GM04503 (cell line): ENCODE data around the gene ABCC3.

Experiments used
- DNase-seq: peaks from one replicate; pipeline ENCODE4 v3.0.0-alpha.2; 2012; ENCODE audit warnings: low read depth

The ABCC3 gene

DNA sequence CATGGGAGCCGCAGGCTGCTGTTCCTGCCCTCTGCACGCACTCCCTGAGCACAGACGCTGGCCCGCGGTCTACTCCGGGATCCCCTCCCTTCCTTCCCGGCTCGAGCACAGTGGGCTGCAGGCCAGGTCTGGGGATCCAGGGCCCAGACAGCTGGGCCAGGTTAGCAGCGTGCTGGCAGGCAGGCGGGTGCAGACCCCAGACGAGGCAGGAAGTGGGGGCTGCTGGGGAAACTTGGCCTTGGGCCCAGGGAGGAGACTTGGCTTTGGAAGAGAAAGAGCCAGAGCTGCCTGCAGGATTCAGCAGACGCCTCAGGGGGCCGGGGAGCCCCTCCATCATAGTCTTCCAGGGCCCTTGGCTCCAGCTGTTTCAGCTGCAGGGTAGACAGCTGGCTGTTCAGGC, 30.2 kb upstream of the ABCC3 start:
- no peak for DNase-seq

DNA sequence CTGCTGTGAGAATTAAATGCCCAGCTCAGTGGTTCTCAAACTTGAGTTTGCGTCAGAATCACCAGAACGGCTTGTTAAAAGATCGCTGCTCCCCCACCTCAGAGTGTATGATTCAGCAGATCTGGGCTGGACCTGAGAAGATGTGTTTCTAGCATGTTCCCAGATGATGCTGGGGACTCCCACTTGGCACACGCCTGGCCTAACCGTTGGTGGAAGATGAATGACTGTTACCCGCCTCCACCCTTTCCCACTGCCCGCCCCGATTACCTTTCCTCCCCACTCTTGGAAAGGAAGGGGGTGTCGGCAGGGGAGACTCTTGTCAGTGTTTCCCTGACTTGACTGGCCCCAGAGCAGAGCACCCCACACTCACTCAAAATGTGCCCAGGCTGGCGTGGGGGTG, 29.3 kb upstream of the ABCC3 start:
- DNase-seq: no peak

GRCh38 chr17:50607522-50608175, 27.0 kb upstream of the ABCC3 start:
- DNase-seq: no peak

DNA sequence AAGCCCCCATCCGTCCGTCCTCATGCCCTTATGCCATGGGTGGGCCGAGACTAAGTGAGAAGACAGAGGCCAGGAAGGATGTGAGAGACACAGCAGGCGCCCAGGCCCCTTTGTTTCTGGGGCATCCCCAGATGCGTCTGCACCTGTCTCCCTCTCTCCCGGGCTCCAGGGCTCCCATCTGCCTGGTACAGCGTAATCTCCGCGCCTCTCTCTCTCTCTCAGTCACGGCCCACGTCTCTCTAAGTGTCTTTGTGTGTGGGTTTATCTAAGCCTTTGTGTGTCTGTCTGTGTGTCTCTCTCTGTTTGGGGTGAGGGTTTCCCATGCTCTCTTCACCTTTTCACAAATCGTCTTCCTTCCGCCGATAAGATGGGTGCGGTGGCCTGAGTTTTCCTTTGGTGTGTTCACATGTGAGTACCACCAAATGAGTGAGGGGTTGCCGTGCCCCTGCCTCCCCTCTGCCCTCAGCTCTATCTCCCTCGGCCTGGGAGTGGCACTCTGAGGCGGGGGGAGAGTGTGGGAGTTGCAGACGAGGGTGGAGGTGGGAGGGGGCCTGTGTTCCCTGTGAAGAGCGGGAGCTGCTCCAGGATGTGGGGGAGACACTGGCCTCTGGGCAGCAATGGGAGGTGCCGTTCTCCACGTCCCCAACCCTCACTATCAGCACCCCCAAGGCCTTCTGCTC, 25.8 kb upstream of the ABCC3 start:
- no peak for DNase-seq

DNA sequence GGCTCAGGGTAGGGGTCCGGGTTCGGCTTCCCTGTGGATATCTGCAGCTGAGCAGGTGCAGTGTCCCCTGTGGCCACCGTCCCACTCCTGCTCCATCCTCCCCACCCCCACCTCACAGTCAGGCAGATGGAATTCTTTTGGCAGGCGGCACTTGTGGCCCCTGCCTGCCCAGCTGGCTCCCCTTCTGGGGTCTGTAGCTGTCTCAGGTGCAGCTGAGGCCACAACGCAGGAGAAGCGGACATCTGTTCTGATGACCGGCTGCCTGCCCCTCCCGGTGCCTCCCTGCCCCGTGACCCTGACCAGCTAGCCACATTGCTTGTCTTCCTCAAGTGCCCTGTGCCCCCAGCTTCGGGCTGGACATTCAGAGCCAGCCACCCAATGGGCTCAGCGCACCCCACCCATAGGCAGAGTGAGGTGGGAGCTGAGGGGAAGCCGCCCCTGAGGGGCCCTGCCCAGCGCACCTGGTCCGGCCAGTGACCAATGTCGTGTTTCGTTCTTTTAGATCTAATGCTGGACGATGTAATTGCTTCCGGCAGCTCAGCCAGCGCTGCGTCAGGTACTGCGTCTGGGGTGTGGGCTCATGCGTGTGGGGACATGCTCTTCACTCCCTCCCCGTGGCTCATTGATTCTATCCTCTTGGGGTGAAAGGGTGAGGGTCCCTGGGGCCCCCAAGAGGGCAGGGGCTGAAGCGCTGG, 25.2 kb upstream of the ABCC3 start:
- no peak for DNase-seq

- DNase-seq: no peak
Measured at GRCh38 chr17:50611634-50612033, 23.0 kb upstream of the ABCC3 start.

DNA sequence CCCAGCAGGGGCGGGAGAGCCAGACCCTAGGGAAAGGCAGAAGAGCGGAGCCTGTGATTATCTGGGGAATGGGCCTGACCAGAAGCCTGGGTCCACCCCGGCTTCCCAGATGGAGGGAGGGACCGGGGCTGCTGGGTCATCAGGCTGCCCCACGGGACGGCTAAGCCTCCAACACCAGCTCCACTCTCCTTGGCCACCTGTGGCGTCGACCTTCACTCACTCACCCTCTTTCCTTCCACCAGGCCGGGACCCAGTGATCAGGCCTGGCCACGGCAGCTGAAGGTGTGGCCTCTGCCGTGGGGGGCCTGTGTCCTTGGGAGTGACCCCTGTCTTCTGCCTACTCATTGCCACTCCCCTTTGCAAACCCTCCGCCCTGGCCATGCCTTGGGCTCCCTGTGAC, 22.4 kb upstream of the ABCC3 start:
- DNase-seq: no peak

GRCh38 chr17:50613007-50613992, 21.4 kb upstream of the ABCC3 start:
- no peak for DNase-seq

DNA sequence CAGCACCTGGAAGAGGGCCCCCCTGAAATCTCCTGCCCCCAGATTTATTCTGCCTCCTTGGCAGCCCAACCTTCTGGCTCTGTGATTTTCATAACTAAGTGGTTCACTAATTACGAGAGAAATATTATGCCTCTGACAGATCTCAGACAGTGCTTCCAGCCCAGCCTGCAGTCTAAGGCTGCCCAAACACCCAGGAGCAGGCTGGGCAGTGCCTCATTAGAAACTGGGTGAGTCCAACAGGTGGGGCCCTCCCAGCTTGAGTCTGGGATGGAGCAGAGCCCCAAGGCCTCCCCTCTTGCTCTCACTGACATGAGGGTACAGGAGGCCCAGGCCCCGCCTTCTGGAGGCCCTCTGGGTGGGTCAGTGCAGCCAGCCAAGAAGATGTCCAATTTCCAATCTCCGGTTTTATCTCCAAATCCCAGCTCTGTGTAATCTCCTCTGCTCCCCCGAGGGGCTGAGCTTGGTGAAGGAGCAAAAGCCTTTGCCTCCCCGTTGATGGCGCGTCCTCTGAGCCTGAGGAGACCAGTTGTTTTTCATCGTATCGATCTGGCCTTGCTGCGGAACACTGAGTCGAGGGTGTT, 20.1 kb upstream of the ABCC3 start:
- DNase-seq: no peak

GRCh38 chr17:50615828-50616227, 18.9 kb upstream of the ABCC3 start:
- DNase-seq: no peak

GRCh38 chr17:50618300-50618699, 16.4 kb upstream of the ABCC3 start:
- DNase-seq: no peak

DNA sequence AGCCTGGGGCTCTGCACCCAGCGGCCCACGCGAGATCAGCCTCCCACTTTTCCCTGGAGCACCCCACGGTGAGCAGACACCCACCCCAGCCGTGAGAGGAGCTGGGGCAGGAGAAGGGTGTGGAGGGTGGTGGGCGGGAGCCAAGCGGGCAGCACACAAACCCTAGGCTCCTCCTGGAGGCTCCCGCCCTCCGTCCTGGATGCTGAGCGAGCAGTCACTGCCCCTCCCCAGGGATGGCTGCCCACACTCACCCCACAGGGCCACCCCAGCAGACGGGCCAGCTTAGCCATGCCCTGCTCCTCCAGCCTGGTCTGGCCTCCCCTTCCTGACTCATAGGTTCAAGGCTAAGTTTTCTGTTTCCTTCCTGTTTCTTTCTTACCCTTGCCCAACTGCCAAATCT, 15.7 kb upstream of the ABCC3 start:
- DNase-seq: no peak

GRCh38 chr17:50619489-50619888, 15.2 kb upstream of the ABCC3 start:
- no peak for DNase-seq

DNA sequence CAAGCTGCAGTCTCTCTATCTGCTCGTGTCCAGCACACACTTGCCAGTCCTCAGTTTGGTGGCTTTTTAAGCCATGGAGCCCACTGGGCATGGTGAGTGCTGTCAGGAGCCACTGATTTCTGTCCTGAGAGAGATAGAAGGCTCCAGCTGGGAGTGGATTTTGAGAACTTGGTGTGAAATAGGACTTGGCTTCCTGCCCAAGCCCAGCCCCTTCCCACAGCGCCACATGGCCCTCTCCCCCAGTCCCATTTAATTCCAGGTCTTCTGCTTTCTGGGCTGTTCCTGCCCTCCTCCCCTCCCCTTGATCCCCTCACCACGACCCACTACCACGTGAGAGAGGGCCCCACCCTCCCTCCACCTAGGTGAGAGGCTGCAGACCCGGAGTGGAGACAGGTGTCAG, 14.4 kb upstream of the ABCC3 start:
- no peak for DNase-seq

- no peak for DNase-seq
Measured at GRCh38 chr17:50620858-50621257, 13.8 kb upstream of the ABCC3 start.

DNA sequence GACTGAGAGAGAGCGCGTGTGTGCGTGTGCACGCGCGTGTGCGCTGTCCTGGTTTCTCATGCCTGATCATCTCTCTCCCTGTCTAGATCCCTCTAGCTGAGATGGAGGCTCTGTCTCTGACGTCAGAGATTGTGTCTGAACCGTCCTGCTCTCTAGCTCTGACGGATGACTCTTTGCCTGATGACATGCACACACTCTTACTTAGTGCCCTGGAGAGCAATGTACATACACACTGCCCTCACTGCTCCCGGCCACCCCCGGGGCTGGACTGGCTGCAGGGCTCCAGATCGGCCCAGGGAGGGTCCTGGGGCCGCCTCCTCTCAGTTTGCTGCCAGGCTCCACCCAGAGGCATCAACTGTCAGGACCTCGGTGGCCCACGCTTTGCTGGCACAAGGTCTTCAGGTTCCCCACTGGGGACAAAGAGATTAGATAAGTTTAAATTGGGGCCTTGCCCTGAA, 13.1 kb upstream of the ABCC3 start:
- no peak for DNase-seq

- no peak for DNase-seq
Measured at GRCh38 chr17:50624321-50624934, 10.3 kb upstream of the ABCC3 start.

DNA sequence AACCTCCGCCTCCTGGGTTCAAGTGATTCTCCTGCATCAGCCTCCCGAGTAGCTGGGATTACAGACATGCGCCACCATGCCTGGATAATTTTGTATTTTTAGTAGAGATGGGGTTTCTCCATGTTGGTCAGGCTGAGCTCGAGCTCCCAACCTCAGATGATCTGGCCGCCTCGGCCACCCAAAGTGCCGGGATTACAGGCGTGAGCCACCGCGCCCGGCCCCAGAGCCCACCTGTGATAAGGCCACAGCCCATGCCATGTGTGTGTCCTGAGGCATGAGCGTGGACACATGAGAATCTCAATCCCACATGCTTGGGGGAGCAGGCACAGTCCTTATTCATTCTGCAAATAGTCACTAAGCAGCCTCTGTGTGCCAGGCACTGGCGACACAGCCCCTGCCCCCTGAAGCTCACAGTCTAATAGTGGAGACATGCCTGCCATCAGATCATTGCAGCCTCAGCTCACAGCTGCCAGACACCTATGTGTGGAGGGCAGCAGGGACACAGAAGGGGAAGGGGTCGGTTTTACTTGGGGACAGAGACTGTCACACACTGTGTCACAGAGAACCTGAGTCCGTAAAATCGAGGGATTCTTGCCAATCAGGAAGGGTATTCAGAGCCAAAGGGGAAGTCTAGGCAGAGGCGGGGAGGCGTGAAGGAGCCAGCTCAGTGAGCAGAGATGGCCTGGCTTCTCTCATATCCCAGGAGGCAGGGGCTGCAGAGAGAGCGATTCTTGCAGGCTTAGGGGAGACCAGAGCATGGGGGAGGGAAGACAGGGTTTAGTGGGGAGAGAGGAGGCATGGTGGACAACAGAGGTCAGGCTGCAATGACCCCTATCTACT, 9.4 kb upstream of the ABCC3 start:
- no peak for DNase-seq

- DNase-seq: no peak
Measured at GRCh38 chr17:50626037-50626574, 8.6 kb upstream of the ABCC3 start.
